HepG2 (cell line): Measurements from ENCODE around the gene VSNL1. TPM values are rescaled to one million over a fixed set of nuclear protein-coding genes. Genes with fewer than 3 reads are reported as not detected.

Experiments used
- BCL6 ChIP-seq: IDR thresholded peaks from 2 replicates; pipeline ENCODE4 v1.6.1; 2016; ENCODE audit warnings: missing genetic modification reagents, missing compliant biosample characterization
- EED ChIP-seq: sonication (generic); formaldehyde crosslinking; IDR thresholded peaks from 2 replicates; pipeline ENCODE4 v1.5.0; 2020; ENCODE audit warnings: mild to moderate bottlenecking, missing genetic modification reagents
- FOSL2 ChIP-seq: sonication (generic); formaldehyde crosslinking; IDR thresholded peaks from 2 replicates; pipeline ENCODE4 v1.4.0; 2020; ENCODE audit warnings: missing genetic modification reagents
- HMG20A ChIP-seq: IDR thresholded peaks from 2 replicates; pipeline ENCODE4 v1.6.1; 2016; ENCODE audit warnings: borderline replicate concordance
- HNRNPLL ChIP-seq: fragments of 200-400 bp; formaldehyde crosslinking; IDR thresholded peaks from 2 replicates; pipeline ENCODE4 v1.6.1; 2017; ENCODE audit warnings: mild to moderate bottlenecking, low read depth, low read length; ENCODE audit not compliant: poor library complexity, severe bottlenecking
- ISX ChIP-seq: sonication (generic); formaldehyde crosslinking; conservative IDR thresholded peaks from 2 replicates; pipeline ENCODE4 v1.5.0; 2020; ENCODE audit warnings: missing genetic modification reagents
- MEF2D ChIP-seq: sonication (generic); formaldehyde crosslinking; IDR thresholded peaks from 2 replicates; pipeline ENCODE4 v1.5.1; 2020; ENCODE audit warnings: mild to moderate bottlenecking, missing genetic modification reagents
- NFRKB ChIP-seq: fragments of 450-650 bp; IDR thresholded peaks from 2 replicates; pipeline ENCODE4 v1.6.1; 2017
- PHF21A ChIP-seq: sonication (generic); formaldehyde crosslinking; IDR thresholded peaks from 2 replicates; pipeline ENCODE4 v1.5.0; 2020; ENCODE audit warnings: mild to moderate bottlenecking, missing genetic modification reagents
- POLR2G ChIP-seq: fragments of 200-400 bp; formaldehyde crosslinking; IDR thresholded peaks from 2 replicates; pipeline ENCODE4 v1.6.1; 2018; ENCODE audit warnings: mild to moderate bottlenecking, low read depth, low read length, moderate library complexity
- RAD51 ChIP-seq: fragments of 450-650 bp; IDR thresholded peaks from 2 replicates; pipeline ENCODE4 v1.6.1; 2016; ENCODE audit warnings: borderline replicate concordance
- RNF2 ChIP-seq: fragments of 450-650 bp; conservative IDR thresholded peaks from 2 replicates; pipeline ENCODE4 v1.6.1; 2016; ENCODE audit warnings: low read depth
- SMARCE1 ChIP-seq: fragments of 450-650 bp; IDR thresholded peaks from 2 replicates; pipeline ENCODE4 v1.6.1; 2017; ENCODE audit warnings: borderline replicate concordance
- SOX6 ChIP-seq, 2 experiments: fragments of 450-650 bp in 1 of 2; sonication (generic) in 1 of 2; formaldehyde crosslinking in 1 of 2; IDR thresholded peaks; 2 replicates each; pipeline versions ENCODE4 v1.4.0 to v1.6.1; 2017 to 2020; ENCODE audit warnings: antibody characterized with exemption in 1 of 2, mild to moderate bottlenecking in 1 of 2, missing genetic modification reagents in 1 of 2
- STAT5B ChIP-seq: sonication (generic); formaldehyde crosslinking; IDR thresholded peaks from 2 replicates; pipeline ENCODE4 v1.4.0; 2020; ENCODE audit warnings: missing genetic modification reagents
- TAF15 ChIP-seq: fragments of 200-400 bp; formaldehyde crosslinking; IDR thresholded peaks from one replicate; pipeline ENCODE4 v1.6.1; 2018; ENCODE audit warnings: mild to moderate bottlenecking, low read depth, low read length; ENCODE audit not compliant: poor library complexity, severe bottlenecking
- U2AF1 ChIP-seq: fragments of 200-400 bp; formaldehyde crosslinking; optimal IDR thresholded peaks from 2 replicates; pipeline ENCODE3; 2017; ENCODE audit warnings: mild to moderate bottlenecking, low read depth, low read length
- ZNF224 ChIP-seq: sonication (generic); formaldehyde crosslinking; IDR thresholded peaks from 2 replicates; pipeline ENCODE4 v1.5.0; 2020; ENCODE audit warnings: mild to moderate bottlenecking, missing genetic modification reagents
- ZNF225 ChIP-seq: sonication (generic); formaldehyde crosslinking; IDR thresholded peaks from 2 replicates; pipeline ENCODE4 v1.4.0; 2020; ENCODE audit warnings: mild to moderate bottlenecking, missing genetic modification reagents
- ZNF44 ChIP-seq: sonication (generic); formaldehyde crosslinking; IDR thresholded peaks from 2 replicates; pipeline ENCODE4 v1.5.1; 2020; ENCODE audit warnings: mild to moderate bottlenecking, missing genetic modification reagents
- ZNF562 ChIP-seq: sonication (generic); formaldehyde crosslinking; IDR thresholded peaks from 2 replicates; pipeline ENCODE4 v1.8.0; 2022; ENCODE audit warnings: missing genetic modification reagents, borderline replicate concordance
- polyA plus RNA-seq, 8 experiments: library from polyadenylated mRNA; depleted of rRNA in 3 of 8; stranded (reverse) in 7 of 8; unstranded in 1 of 8; fragments of >200 nt; fragmentation: Illumina TruSeq in 4 of 8; extraction: Trizol in 4 of 8; gene quantifications; 2 replicates each; pipeline versions ENCODE4 v1.2.1 to v1.2.3, GENCODE V29; 2011 to 2016; ENCODE audit warnings: low read depth in 4 of 8, missing spikeins in 1 of 8, mixed read lengths in 1 of 8; ENCODE audit not compliant: insufficient read depth in 1 of 8
- total RNA-seq, 5 experiments: library from RNA; depleted of rRNA; stranded (reverse); fragments of >200 nt; fragmentation: Illumina TruSeq; extraction: Trizol; gene quantifications; 2 replicates each; pipeline ENCODE4 v1.2.3, GENCODE V29; 2016; ENCODE audit warnings: low read depth in 1 of 5
- TF ChIP-seq, protein P1 (sequence below): sonication (generic); formaldehyde crosslinking; IDR thresholded peaks from 2 replicates; pipeline ENCODE4 v1.4.0; 2020; ENCODE audit warnings: missing genetic modification reagents
- TF ChIP-seq, protein P2 (sequence below): sonication (generic); formaldehyde crosslinking; IDR thresholded peaks from 2 replicates; pipeline ENCODE4 v1.5.0; 2020; ENCODE audit warnings: missing genetic modification reagents, mild to moderate bottlenecking, borderline replicate concordance
- TF ChIP-seq, protein P3 (sequence below): sonication (generic); formaldehyde crosslinking; conservative IDR thresholded peaks from 2 replicates; pipeline ENCODE4 v1.4.0; 2020; ENCODE audit warnings: mild to moderate bottlenecking, missing genetic modification reagents, moderate library complexity

Gene VSNL1
- total and polyA plus RNA-seq, 2 of the 13 experiments (the other 11 are each of a cell fraction or from before 2014, with no cell fraction given) = 63.2 to 95.9 TPM

DNA sequence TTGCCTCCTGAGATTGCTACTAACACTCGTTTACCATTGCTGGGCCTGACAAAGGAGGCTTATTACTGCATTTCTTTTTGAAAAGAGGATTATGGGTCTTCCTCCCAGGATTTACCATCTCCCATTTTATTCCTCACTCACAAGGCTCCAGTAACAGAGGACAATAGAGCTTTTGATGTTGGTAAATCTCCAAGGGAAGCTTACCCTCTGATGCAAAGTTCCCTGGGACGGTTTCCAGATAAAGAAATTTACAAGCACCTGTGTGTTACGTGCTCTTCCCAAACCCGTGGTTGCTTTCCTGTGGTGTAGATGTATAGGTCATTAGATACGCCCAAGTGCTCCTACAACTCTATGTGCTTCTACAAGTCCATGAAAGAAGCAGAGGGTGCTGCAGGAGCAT is 17.1 kb downstream of the VSNL1 start (continued):
- 0 out of 2 replicates have a peak, but pooled peaks have one; percentile 47 for TF ChIP-seq POLR2G
- TF ChIP-seq, protein P1, sequence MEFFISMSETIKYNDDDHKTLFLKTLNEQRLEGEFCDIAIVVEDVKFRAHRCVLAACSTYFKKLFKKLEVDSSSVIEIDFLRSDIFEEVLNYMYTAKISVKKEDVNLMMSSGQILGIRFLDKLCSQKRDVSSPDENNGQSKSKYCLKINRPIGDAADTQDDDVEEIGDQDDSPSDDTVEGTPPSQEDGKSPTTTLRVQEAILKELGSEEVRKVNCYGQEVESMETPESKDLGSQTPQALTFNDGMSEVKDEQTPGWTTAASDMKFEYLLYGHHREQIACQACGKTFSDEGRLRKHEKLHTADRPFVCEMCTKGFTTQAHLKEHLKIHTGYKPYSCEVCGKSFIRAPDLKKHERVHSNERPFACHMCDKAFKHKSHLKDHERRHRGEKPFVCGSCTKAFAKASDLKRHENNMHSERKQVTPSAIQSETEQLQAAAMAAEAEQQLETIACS (CRISPR knock-in tag) = no peak
- TF ChIP-seq ZNF224 (CRISPR knock-in tag) = no peak
- TF ChIP-seq PHF21A (CRISPR knock-in tag) = 0 out of 2 replicates have a peak, but pooled peaks have one; percentile 20
- peak; percentile 48; the same call in 1 of the 2 replicates for TF ChIP-seq HMG20A
- no peak for TF ChIP-seq U2AF1
- no peak for TF ChIP-seq HNRNPLL
- TF ChIP-seq, protein P2, sequence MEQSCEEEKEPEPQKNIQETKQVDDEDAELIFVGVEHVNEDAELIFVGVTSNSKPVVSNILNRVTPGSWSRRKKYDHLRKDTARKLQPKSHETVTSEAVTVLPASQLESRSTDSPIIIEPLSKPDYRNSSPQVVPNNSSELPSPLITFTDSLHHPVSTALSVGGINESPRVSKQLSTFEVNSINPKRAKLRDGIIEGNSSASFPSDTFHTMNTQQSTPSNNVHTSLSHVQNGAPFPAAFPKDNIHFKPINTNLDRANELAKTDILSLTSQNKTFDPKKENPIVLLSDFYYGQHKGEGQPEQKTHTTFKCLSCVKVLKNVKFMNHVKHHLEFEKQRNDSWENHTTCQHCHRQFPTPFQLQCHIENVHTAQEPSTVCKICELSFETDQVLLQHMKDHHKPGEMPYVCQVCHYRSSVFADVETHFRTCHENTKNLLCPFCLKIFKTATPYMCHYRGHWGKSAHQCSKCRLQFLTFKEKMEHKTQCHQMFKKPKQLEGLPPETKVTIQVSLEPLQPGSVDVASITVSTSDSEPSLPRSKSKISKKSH (CRISPR knock-in tag) = no peak
- TF ChIP-seq, protein P3, sequence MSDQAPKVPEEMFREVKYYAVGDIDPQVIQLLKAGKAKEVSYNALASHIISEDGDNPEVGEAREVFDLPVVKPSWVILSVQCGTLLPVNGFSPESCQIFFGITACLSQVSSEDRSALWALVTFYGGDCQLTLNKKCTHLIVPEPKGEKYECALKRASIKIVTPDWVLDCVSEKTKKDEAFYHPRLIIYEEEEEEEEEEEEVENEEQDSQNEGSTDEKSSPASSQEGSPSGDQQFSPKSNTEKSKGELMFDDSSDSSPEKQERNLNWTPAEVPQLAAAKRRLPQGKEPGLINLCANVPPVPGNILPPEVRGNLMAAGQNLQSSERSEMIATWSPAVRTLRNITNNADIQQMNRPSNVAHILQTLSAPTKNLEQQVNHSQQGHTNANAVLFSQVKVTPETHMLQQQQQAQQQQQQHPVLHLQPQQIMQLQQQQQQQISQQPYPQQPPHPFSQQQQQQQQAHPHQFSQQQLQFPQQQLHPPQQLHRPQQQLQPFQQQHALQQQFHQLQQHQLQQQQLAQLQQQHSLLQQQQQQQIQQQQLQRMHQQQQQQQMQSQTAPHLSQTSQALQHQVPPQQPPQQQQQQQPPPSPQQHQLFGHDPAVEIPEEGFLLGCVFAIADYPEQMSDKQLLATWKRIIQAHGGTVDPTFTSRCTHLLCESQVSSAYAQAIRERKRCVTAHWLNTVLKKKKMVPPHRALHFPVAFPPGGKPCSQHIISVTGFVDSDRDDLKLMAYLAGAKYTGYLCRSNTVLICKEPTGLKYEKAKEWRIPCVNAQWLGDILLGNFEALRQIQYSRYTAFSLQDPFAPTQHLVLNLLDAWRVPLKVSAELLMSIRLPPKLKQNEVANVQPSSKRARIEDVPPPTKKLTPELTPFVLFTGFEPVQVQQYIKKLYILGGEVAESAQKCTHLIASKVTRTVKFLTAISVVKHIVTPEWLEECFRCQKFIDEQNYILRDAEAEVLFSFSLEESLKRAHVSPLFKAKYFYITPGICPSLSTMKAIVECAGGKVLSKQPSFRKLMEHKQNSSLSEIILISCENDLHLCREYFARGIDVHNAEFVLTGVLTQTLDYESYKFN (CRISPR knock-in tag) = 0 out of 2 replicates have a peak, but pooled peaks have one; percentile 26
- 0 out of 2 replicates have a peak, but pooled peaks have one; percentile 32 for TF ChIP-seq BCL6 (CRISPR knock-in tag)
- TF ChIP-seq SMARCE1 = no peak
- no peak for TF ChIP-seq EED (CRISPR knock-in tag)
- TF ChIP-seq FOSL2 (CRISPR knock-in tag) = no peak
- no peak for TF ChIP-seq ISX
- TF ChIP-seq TAF15 = no peak
- TF ChIP-seq SOX6 (IDR thresholded peaks at IDR 0.05) = no peak
- peak; percentile 67; the same call in 1 of the 2 replicates for TF ChIP-seq SOX6 (CRISPR knock-in tag; IDR thresholded peaks at IDR 0.05)
- TF ChIP-seq ZNF225 (CRISPR knock-in tag) = no peak
- TF ChIP-seq ZNF44 (CRISPR knock-in tag) = 0 out of 2 replicates have a peak, but pooled peaks have one; percentile 81
- no peak for TF ChIP-seq MEF2D (CRISPR knock-in tag)
- no peak for TF ChIP-seq ZNF562 (CRISPR knock-in tag)
- TF ChIP-seq RAD51 = no peak
- TF ChIP-seq STAT5B = no peak
- TF ChIP-seq RNF2 = no peak
- no peak for TF ChIP-seq NFRKB
